HL-60/S4 (cell line): ENCODE measurements around the gene DNAH11.
"Not testable (repeated sequence)": the region's sequence is repeated elsewhere in the genome, so short reads cannot be mapped to it uniquely, and the experiment has no call there.

Experiments used
- in situ Hi-C: fragments of 300-500 bp; cut with MboI; formaldehyde crosslinking; loops from 2 replicates; pipeline ENCODE4 v1.14.3; 2022; ENCODE audit warnings: low sequenced_read_pairs

The DNAH11 gene

DNA sequence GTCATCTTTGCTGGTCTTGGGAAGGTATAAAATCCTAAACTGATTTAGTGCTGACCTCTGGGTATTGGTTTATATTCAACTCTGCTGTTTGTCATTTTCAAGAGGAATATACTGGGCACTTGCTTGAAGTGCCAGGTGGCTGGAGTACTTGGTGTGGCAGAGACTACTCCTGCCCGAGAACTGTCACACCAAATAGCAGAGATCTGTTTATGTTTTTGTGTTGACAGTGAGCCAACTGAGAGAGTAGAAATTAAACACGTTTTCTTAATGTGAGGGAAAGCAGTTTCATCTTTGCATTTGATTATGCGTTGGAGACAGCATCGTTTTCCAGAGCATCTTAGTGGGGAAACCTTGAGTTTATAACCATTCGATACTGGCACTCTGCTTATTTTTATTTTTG, 228.4 kb downstream of the DNAH11 start:
- in situ Hi-C loops: no loop called here

DNA sequence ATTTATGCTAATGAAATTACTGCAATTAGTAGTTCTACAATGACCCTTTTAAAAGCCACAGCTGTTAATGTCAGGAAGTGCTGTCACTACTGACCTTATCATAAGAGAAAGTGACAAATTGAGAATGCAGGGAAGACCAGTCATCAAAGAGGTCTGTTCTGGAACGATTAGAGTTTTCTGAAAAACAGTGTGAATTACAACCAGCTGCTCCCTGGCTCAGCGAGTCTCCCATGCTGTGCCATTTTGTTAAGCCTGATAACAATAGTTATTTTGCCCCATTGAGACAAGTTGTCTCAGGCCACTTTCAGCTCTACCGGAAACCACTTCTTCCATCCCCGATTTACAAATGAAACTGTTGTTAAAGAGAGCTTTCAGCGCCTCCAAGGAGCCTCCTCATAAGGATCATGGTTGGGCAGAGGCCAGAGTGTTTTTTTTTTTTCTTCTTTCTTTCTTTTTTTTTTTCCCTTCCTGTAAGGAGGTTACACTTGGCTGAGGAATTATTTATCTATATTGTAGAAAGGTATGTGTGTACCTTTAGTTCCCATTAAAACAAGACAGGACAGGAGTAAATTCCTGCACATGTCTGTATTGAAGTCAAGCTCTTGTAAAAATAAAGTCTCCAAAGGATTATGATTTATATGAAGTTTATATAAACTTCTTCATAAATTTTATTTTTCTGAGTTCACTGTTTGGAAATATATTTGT, 229.2 kb downstream of the DNAH11 start:
- in situ Hi-C loops: no loop called here

DNA sequence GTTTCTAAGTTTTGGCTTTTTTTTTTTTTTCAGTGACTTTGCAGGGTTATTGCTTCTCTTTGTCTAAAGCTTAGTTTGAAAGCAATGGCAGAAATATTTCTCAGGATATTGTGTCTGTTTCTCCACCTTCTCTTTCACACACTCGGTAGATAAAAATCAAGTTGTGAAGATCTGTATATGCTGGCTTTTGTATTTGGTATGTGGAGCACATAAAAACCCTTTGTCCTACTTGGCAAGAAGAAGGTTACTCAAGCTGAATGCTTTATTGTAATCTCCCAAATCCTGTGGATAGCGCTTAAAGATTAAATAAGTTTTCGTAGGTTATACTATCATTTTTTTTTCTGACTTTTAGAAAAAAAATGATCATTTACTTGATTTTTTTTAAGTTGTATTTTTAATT, 230.5 kb downstream of the DNAH11 start:
- in situ Hi-C loops: no loop called here

DNA sequence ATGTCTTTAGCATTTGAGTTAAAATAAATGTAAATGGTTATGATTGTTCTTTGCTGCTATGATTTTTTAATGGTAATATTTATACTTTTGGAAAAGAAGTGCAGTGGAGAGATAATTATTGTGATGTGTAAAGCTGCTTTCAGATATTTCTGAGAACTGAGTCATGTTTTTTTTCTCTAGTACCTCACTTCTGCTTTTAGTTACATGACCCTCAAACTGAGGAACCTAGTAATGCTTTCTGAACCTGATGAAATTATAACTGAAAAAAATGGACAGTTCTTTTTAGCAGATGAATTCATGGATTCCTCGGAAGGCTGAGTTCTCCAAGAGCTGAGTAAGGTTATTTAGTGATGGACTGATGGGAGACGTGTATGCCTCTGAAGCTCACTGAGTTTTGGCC, 235.1 kb downstream of the DNAH11 start:
- in situ Hi-C loops: no loop called here

DNA sequence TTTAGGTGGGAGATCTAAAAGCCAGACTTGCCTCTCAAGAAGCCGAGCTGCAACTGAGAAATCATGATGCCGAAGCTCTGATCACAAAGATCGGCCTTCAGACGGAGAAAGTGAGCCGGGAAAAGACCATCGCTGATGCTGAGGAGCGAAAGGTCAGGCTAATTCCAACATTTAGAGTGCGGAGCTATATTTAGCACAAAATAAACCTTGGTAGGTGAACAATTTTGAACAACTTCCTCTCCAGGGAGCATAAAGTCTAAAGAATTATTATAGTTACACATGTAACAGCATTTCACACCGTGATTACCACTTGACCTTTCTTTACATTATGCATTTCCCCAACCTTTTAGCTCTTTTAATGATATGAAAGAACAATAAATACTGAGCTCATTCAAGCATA, 236.1 kb downstream of the DNAH11 start:
- in situ Hi-C loops: no loop called here

DNA sequence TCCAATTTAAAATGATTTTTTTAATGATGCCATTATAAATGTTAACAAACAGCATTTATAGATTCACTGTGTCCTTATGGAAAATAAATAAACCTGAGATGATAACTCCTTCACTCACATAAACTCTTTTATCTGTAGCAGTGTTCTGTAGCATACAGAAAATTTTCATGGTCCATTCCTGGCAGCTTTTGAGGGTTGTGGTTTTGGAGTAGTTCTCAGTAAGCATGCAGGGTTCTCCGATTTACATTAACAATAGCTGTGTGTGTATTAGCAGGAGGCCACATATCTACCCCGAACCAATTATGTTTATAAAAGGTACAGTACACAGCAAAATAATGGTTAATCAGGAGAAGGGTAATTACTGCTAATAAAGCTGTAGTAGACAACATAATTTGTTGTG, 240.2 kb downstream of the DNAH11 start:
- in situ Hi-C loops: no loop called here

DNA sequence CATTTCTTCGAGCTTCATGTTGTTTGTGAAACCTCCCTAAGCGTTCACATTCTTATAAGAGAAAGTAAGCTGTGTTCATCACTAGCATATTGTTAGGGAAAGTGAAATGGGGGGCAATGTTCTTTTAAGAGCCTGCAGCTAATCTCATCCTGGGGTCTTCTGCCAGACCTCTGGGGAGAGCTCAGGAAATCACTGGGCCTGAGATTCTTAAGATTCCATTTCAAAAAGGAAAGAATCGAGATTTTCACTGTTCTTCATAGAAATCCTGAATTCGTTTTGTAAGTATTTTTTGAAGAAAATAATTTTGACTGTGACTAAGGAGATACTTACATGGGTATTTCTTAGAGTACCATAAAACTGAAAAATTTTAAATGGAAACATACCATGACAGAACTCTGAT, 242.2 kb downstream of the DNAH11 start:
- in situ Hi-C loops: no loop called here

DNA sequence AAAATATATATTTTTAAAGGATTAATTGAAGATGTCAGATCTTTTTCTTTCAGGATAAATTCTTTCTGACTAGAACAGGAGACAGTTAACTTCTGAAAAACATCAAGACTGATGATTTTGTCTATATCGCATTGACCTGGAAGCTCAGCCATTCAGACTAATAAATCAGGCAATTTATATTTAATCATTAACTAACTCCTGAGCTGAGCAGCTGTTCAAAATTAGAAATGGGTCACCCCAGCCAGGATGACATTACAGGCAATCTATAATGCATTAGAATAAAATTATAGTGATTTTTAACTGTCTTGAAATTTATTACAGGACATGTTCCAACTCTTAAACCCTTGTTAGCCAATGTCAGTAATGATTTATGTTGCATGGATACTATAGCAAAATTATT, 263.0 kb downstream of the DNAH11 start:
- in situ Hi-C loops: no loop called here

DNA sequence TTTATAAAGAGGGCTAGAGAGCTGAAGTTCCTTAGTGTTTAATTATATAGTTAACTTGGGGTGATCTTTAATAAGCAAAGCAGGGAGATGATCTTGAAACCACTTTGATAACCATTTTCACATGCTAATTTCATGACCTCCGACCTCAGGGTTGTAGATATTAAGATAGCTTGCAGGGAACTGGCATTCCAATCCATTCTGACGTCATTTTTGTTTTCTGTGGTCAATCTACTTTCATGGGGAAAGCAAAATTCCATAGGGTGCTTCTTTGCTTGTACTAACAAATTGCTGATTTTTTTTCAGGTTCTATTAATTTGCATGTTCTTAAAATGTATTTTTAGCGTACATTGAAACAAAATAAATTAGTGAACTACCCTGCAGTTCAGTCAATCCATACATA, 263.5 kb downstream of the DNAH11 start:
- in situ Hi-C loops: no loop called here

DNA sequence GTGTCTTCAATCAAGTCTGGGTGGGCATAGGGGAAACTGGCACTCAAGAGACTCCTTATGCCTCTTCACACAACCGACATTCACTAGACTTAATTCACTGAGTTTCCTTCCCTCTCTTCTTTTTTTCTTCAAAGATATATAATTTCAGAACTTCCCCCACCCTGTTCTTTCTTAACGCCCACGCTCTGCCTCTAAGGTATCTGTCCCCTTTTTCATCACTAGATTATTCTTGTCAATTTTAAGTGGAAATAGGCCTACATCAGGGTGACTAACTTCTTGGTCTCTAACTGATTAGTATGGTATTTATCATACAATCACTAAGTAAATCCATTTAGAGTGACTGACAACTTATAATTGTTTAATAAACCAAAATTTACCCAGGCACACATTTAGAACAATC, 276.2 kb downstream of the DNAH11 start:
- in situ Hi-C loops: no loop called here

DNA sequence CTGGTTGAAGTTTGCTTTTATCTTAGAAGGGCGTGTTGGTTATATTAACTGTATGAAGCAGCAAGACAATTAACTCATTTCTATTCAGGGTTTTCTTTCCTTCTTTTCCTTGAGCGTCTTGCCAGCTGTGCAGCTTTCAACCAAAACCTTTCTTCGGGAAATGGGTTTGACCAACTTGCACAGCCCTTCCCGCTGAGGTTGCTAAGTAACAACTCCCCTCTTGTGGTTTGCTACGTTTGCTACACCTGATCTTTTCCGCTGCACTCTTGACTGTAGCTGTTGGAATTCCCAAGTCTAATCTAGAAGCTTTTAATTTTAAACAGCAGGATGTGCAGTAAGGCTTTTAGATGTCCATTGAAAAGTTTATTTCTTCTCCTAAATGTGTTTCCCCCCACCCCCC, 286.0 kb downstream of the DNAH11 start:
- in situ Hi-C loops: no loop called here

DNA sequence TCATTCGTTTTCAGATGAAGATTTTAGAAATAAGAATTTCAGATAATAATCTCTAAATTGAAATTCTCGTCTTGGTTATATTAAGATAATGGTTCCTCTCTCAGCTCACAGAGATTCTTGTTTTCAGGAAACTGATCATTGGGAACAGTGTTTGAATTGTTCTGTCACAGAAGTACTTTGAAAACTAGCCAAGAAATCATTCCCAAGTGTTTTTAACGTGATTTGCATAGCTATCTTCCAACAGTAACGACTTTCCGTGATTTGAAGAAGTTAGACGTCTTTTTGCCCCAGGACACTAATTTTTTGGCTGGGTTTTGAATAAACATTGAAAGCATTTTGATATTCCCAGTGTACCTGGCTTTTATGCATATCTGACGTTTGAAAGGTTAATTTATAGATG, 286.9 kb downstream of the DNAH11 start:
- in situ Hi-C loops: no loop called here

DNA sequence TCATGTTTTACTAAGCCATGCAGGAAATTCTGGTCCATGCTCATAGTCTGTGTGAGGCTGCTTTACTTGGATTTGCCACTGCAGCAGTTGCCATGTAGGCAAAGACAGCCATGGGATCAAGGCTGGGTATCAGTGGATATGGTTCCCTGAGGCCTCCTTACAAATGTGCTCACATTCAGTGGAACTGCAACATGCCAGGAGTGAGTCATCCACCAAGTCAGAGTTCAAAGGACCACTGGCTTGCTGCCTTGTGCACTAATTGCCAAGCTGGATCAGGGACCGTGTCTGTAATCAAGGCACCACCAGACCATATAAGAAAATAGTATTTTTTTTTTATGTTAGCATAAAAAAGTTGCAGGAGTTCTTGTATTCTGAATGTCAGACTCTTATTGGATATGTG, 301.9 kb downstream of the DNAH11 start:
- in situ Hi-C loops: no loop called here

DNA sequence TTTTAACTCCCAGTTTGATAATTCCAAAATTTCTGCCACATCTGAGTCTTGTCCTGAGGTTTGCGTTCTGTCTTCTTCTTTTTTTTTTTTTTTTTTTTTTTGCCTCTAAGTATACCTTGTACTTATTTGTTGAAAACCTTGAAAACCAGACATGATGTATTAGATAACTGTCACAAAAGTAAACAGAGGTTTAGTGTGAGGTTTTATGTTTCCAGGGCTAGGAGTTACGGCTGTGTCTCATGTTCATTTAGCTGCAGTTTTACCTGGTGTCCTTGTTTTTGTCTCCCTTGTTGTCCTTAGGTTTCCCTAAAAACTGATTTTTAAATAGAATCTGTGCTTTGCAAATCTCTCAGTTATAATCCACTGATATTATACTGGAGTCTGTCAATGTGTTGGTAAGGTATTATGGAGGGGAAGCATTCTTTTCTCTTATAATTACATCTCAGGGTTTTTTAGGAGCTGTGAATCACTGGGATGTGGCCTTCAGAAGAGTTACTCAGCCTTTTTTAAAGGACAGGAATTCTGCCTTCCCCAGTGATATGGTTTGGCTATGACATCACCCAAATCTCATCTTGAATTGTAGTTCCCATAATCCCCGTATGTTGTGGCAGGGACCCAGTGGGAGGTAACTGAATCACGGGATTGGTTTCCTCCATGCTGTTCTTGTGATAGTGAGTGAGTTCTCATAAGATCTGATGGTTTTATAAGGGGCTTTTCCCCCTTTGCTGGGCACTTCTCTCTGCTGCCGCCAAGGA, 307.9 kb downstream of the DNAH11 start:
- in situ Hi-C loops: no loop called here

DNA sequence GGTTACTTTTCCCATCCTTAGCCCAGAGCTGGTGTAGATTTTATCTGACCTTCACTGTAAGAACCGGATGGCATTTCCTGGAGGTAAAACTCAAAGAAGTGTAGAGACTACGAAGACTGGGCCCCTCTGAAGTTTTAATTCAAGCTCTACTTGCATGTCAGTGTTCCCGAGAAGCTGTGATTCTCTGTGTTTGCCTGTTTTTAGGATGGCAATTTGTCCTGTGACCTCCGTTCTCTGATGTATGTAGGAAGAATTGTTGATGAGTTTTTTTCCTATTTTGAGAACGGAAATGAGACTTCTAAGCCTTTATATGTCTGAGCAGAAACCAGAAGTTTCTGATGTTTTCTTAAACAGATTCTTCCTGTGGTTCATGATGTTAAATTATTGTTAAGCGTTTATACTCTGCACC, 308.7 kb downstream of the DNAH11 start:
- in situ Hi-C loops: no loop called here

DNA sequence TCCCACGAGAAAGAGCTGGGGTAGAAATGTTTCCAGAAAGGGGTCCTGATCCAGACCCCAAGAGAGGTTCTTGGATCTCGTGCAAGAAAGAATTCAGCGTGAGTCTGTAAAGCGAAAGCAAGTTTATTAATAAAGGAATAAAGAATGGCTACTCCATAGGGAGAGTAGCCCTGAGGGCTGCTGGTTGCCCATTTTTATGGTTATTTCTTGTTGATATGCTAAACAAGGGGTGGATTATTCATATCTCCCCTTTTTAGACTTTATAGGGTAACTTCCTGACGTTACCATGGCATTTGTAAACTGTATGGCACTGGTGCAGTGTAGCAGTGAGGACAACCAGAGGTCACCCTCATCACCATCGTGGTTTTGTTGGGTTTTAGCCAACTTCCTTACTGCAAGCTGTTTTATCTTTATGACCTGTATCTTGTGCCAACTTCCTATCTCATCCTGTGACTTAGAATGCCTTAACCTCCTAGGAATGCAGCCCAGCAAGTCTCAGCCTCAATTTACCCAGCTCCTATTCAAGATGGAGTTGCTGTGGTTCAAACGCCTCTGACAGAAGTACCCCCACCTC, 322.9 kb downstream of the DNAH11 start:
- in situ Hi-C loops: not testable (repeated sequence)

DNA sequence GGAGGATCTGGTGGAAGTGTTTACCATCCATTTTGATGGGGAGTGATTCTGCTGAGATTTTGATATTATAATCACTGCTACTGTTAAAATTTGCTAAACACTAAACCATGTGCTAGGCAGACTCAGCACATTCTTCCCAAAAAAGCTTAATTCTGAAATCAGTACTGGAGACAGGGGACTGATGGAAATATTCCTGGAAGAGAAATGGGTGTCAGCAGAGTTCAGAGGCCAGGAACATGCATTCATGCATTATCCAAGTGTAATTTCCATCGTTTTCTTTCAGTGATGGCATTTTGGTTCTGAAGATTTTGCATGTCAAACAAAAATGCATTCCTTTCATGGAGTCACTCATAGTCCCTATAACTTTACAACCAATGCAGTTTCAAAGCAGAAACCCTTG, 323.9 kb downstream of the DNAH11 start:
- in situ Hi-C loops: no loop called here

DNA sequence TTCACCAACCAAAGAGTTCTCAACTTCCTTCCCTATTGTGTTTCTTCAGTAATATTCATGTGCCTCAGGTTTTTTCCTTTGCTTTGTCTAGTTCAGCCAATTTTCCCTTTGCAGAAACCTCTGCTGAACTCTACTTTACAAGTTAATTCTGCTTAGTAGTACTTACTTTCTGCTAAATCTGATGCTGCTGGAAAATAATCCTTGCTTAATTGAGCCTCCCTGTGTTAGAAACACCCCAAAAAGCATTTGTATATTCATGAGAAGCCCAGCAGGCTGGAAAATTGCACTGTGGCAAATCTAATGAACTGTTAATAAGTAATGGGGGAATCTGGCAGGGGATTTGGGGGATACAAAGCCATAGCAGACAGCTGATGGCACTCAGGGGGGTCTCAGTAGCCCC, 324.4 kb downstream of the DNAH11 start:
- in situ Hi-C loops: no loop called here

DNA sequence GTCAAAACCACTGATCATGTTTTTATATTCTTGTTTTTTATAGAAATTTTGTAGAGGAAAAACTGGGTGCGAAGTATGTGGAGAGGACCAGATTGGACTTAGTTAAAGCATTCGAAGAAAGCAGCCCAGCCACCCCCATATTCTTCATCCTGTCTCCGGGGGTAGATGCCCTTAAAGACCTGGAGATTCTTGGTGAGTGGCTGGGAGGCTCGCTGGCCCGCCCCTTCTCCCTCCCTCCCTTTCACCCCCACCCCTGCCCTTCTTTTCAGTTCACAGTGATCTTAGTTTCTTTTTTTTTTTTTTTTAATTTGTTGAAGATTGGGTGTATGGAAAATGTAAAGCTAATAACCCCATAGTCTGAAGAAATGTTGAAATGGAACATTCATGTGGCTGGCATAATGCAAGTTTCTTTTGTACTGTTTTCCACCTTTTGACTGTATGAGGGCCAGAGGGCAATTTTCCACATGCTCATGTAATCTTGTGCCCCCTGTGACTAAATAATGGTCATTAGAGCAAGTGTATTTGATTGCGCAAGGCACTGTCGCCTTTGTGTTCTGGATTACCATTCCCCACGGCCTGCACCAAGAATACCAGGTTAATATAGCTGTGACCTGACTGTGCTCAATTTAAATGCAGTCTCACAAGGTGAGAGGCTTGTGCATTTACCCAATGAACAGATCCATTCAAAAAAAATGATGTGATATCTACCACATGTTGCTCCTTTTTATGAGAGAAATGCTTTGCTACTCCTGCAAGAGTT, 325.2 kb downstream of the DNAH11 start:
- in situ Hi-C loops: no loop called here

DNA sequence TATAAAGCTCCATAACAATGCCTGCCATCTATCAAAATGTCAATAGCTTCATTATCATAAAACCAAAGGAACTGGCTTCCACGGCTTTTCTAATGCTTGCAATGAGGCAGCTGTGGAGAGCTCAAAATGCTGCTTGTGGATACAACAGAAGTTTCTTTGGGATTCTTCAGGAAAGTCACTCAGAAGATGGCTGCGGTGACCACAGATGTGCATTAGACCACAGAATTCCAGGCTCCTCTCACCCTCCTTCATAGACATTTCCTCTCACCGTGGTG, 325.7 kb downstream of the DNAH11 start:
- in situ Hi-C loops: no loop called here

DNA sequence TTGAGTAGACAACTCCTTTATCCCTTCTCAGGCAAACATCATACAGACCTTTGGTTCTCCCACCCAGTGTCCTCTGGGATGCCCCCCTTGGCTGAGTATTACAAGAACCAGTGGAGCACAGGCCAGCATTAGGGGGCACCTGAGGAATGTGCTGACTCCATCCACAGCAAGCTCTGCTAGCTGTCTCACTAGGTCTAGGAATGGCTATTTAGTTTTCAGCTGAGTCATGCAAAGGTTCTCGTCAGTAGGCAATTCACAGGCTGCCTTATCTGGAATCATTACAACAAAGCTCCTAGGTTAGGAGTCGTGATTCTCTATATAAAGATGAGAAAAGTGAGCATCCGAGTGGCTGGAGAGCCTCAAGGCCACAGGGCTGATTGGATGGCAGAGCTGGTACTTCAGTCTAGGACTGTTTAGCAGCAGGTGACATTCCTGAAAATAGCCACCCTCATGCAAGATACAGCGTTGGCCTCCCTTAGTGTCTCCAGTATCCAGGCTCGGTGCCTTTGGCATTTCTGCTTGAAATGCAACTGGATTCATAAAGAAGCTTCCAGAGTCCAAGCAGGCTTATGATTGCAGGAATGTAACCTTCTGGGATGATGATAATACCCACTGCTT, 327.1 kb downstream of the DNAH11 start:
- in situ Hi-C loops: no loop called here
